ENCODE measurements around the gene ATXN7. TPM values are rescaled to one million over a fixed set of nuclear protein-coding genes. Genes with fewer than 3 reads are reported as not detected.

The ATXN7 gene
- total and polyA plus RNA-seq, 8 donors = 2.1 to 333 (median 30.8) TPM

DNA sequence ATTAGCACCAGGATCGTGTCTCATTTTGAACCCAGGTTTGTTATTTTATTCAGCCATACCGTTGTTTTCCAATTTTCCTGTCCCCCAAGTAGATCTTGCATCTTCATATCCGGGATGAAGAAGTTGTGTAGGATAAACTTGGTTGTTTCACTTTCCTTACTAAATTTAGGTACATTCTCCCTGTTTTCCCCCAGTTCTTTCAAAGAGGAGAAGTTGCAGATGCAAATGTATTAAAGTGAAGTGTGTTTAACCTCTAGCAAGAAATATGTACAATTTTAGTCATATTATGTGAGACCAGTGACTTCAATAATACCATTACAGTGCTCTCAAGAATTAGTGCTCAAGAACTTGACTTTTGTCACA, 1.3 kb downstream of the ATXN7 start:
- peaks cover 0 to 5% (median 0%) of the 10 kb centered on the region in 4 donors for H3K36me3 ChIP-seq
- no peak for DNase-seq
- H3K27me3 ChIP-seq = no peaks in the 10 kb centered on the region
- peaks cover 7 to 44% (median 29%) of the 10 kb centered on the region in 4 donors for H3K4me1 ChIP-seq
- TF ChIP-seq EP300 (IDR thresholded peaks at IDR 0.05) (no peak), POLR2A (IDR thresholded peaks at IDR 0.05) (no peak), POLR2AphosphoS5 (IDR thresholded peaks at IDR 0.05) (no peak)
- TF ChIP-seq, protein P1, sequence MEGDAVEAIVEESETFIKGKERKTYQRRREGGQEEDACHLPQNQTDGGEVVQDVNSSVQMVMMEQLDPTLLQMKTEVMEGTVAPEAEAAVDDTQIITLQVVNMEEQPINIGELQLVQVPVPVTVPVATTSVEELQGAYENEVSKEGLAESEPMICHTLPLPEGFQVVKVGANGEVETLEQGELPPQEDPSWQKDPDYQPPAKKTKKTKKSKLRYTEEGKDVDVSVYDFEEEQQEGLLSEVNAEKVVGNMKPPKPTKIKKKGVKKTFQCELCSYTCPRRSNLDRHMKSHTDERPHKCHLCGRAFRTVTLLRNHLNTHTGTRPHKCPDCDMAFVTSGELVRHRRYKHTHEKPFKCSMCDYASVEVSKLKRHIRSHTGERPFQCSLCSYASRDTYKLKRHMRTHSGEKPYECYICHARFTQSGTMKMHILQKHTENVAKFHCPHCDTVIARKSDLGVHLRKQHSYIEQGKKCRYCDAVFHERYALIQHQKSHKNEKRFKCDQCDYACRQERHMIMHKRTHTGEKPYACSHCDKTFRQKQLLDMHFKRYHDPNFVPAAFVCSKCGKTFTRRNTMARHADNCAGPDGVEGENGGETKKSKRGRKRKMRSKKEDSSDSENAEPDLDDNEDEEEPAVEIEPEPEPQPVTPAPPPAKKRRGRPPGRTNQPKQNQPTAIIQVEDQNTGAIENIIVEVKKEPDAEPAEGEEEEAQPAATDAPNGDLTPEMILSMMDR (IDR thresholded peaks at IDR 0.05) = no peak
- H3K27ac ChIP-seq = peak overlapping the region in 4 of 5 donors; percentile 88 to 99 (median 93)
- no peaks in the 10 kb centered on the region for H3K9me3 ChIP-seq
- intact Hi-C loops (cut with DNase I; ENCODE audit: low total_unique reads) = no loop called here
- WGBS, 5 donors = 1 to 5% (median 2%) methylated on average over 3 of the region's 3 CpGs
- peak overlapping the region; percentile 81 to 98 (median 94) for H3K4me3 ChIP-seq

DNA sequence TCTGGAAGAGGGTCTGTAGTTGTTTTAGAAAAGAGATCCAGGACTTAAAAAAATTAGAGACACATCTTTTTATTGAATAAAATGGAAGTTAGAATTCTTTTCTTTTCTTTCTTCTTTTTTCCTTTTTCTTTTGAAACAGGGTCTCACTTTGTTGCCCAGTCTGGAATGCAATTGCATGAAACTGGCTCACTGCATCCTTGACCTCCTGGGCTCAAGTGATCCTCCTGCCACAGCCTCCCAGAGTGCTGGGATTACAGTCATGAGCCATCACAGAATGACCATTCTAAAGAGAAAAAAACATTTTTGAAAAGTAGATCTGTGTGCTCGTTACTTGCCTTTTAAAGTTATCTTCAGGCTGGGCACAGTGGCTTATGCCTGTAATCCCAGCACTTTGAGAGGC, 3.6 kb downstream of the ATXN7 start:
- H3K4me3 ChIP-seq = no peak overlapping the region
- no peaks in the 10 kb centered on the region for H3K27me3 ChIP-seq
- H3K27ac ChIP-seq = no peak overlapping the region
- TF ChIP-seq, protein P1 (IDR thresholded peaks at IDR 0.05) = no peak
- TF ChIP-seq POLR2A (IDR thresholded peaks at IDR 0.05) (no peak), POLR2AphosphoS5 (IDR thresholded peaks at IDR 0.05) (no peak), EP300 (IDR thresholded peaks at IDR 0.05) (no peak)
- intact Hi-C loops (cut with DNase I; ENCODE audit: low total_unique reads) = no loop called here
- H3K36me3 ChIP-seq = peaks cover 0 to 5% (median 0%) of the 10 kb centered on the region in 4 donors
- H3K4me1 ChIP-seq = peaks cover 4 to 47% (median 24%) of the 10 kb centered on the region in 4 donors
- no peaks in the 10 kb centered on the region for H3K9me3 ChIP-seq
- WGBS, 5 donors = 94 to 100% (median 97%) methylated on average over 1 of the region's 1 CpG
- DNase-seq = no peak

DNA sequence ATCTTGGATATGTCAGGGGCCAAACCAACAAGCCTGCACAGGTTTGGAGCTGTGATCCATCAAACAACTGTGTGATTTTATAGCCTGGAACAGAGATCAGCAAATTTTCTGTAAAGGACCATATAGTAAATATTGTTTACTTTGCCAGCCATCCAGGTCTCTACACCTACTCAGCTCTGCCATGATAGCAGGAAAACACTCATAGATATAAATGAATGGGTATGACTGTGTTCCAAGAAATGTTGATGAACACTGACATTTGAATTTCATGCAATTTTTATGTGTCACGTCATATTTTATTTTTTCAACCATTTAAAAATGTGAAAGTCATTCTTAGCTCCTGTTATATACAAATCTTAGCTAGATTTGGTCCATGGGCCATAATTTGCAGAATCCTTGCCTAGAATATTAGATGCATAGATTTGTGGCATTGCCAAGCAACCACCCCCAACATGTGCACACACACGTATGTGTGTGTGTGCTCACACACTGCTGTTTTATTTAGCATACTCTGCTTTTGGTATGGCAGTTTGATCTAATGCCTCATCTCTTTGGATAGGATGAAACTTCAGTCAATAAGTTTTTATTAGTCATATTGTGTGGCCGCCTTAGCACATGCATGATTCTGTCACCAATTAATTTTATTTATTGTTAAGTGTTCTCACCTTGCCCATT, 6.4 kb downstream of the ATXN7 start:
- no peaks in the 10 kb centered on the region for H3K27me3 ChIP-seq
- WGBS, 5 donors = 85 to 89% (median 86%) methylated on average over 3 of the region's 3 CpGs
- intact Hi-C loops (cut with DNase I; ENCODE audit: low total_unique reads) = no loop called here

DNA sequence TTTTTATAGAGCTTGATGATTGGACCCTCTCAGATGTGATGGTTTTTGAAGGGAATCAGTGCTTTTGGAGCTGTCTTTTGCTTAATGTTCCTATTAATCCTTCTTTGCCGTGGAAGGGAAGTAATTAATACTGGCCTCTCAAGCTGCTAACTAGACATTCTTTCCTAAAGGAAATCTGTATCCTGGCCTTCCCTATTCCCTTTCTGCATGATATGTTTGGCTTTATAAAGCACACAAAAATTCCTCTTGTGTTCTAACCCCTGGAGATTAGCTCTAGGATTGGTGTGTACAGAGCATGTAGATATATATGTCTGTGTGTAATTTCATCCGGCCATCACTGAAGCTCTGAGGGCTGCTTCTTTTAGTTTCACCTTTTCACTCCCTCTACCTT, 6.9 kb downstream of the ATXN7 start:
- intact Hi-C loops (cut with DNase I; ENCODE audit: low total_unique reads) = no loop called here
- no peaks in the 10 kb centered on the region for H3K9me3 ChIP-seq
- peaks cover 0 to 37% (median 17%) of the 10 kb centered on the region in 4 donors for H3K4me1 ChIP-seq
- DNase-seq = no peak
- WGBS, 5 donors = 33 to 58% (median 48%) methylated on average over 2 of the region's 2 CpGs
- H3K4me3 ChIP-seq = no peak overlapping the region
- no peak overlapping the region for H3K27ac ChIP-seq
- TF ChIP-seq POLR2AphosphoS5 (IDR thresholded peaks at IDR 0.05) (no peak), POLR2A (IDR thresholded peaks at IDR 0.05) (no peak), EP300 (IDR thresholded peaks at IDR 0.05) (no peak)
- TF ChIP-seq, protein P1 (IDR thresholded peaks at IDR 0.05) = no peak
- H3K36me3 ChIP-seq = peaks cover 0 to 5% (median 0%) of the 10 kb centered on the region in 4 donors
- no peaks in the 10 kb centered on the region for H3K27me3 ChIP-seq

More for the DNA sequence above, 6.4 kb downstream of the ATXN7 start:
- Histone ChIP-seq H3K36me3 (peaks cover 0 to 5% (median 0%) of the 10 kb centered on the region in 4 donors), H3K4me1 (peaks cover 0 to 36% (median 19%) of the 10 kb centered on the region in 4 donors), H3K4me3 (no peak overlapping the region), H3K9me3 (no peaks in the 10 kb centered on the region), H3K27ac (no peak overlapping the region)
- DNase-seq = no peak
- TF ChIP-seq POLR2A (IDR thresholded peaks at IDR 0.05) (no peak), POLR2AphosphoS5 (IDR thresholded peaks at IDR 0.05) (no peak), EP300 (IDR thresholded peaks at IDR 0.05) (no peak)
- TF ChIP-seq, protein P1 (IDR thresholded peaks at IDR 0.05) = no peak

All from stomach (tissue), 9 donors.